Peyer's patch (tissue), 4 donors: ENCODE measurements around the gene SLC6A1.

Source experiments
- CTCF ChIP-seq, 6 experiments: fragments of 450-650 bp in 4 of 6; fragments of 200-600 bp in 2 of 6; sonication (generic) in 1 of 6; IDR thresholded peaks; one replicate each; pipeline ENCODE4 v1.5.1; 2017 to 2019; ENCODE audit warnings: antibody characterized with exemption in 6 of 6, mild to moderate bottlenecking in 3 of 6, moderate library complexity in 1 of 6
- POLR2A ChIP-seq, 2 donors: fragments of 450-650 bp; IDR thresholded peaks; one replicate each; pipeline ENCODE4 v1.5.1; 2017; ENCODE audit warnings: antibody characterized with exemption in 2 of 2, mild to moderate bottlenecking in 2 of 2, moderate library complexity in 2 of 2

- TF ChIP-seq CTCF (IDR thresholded peaks at IDR 0.05) (no peak), POLR2A (IDR thresholded peaks at IDR 0.05) (no peak)
Measured at GRCh38 chr3:11004563-11004962, 12.0 kb downstream of the SLC6A1 start.
